Esophagus muscularis mucosa (tissue), 3 donors: Measurements from ENCODE around the gene OVAAL.

ENCODE experiments used
- POLR2A ChIP-seq: fragments of 450-650 bp; IDR thresholded peaks from one replicate; pipeline ENCODE4 v1.6.1; 2017; ENCODE audit warnings: antibody characterized with exemption, moderate library complexity, mild to moderate bottlenecking, low read depth
- POLR2AphosphoS5 ChIP-seq, 2 donors: sonication (generic); formaldehyde crosslinking; IDR thresholded peaks; one replicate each; pipeline ENCODE4 v1.6.1; 2017; ENCODE audit warnings: antibody characterized with exemption in 2 of 2
- TF ChIP-seq, protein P1 (sequence below), 3 experiments: fragments of 200-600 bp in 2 of 3; fragments of 450-650 bp in 1 of 3; sonication (generic) in 2 of 3; IDR thresholded peaks; one replicate each; pipeline ENCODE4 v1.5.1; 2017 to 2019; ENCODE audit warnings: antibody characterized with exemption in 3 of 3, mild to moderate bottlenecking in 2 of 3, moderate library complexity in 1 of 3

GRCh38 chr1:180600343-180600742, 41.6 kb downstream of the OVAAL start:
- TF ChIP-seq, protein P1, sequence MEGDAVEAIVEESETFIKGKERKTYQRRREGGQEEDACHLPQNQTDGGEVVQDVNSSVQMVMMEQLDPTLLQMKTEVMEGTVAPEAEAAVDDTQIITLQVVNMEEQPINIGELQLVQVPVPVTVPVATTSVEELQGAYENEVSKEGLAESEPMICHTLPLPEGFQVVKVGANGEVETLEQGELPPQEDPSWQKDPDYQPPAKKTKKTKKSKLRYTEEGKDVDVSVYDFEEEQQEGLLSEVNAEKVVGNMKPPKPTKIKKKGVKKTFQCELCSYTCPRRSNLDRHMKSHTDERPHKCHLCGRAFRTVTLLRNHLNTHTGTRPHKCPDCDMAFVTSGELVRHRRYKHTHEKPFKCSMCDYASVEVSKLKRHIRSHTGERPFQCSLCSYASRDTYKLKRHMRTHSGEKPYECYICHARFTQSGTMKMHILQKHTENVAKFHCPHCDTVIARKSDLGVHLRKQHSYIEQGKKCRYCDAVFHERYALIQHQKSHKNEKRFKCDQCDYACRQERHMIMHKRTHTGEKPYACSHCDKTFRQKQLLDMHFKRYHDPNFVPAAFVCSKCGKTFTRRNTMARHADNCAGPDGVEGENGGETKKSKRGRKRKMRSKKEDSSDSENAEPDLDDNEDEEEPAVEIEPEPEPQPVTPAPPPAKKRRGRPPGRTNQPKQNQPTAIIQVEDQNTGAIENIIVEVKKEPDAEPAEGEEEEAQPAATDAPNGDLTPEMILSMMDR (IDR thresholded peaks at IDR 0.05): no peak
- TF ChIP-seq POLR2A: no peak
- no peak for TF ChIP-seq POLR2AphosphoS5 (IDR thresholded peaks at IDR 0.05)
